GM18909 (cell line): ENCODE results near the gene RCE1.

ENCODE experiments used
- ATAC-seq: cut with Tn5 transposase; IDR thresholded peaks from one replicate; pipeline ENCODE4 v1.9.1; 2021; ENCODE audit warnings: mild to moderate bottlenecking; ENCODE audit not compliant: unreplicated experiment, poor library complexity

Gene RCE1

DNA sequence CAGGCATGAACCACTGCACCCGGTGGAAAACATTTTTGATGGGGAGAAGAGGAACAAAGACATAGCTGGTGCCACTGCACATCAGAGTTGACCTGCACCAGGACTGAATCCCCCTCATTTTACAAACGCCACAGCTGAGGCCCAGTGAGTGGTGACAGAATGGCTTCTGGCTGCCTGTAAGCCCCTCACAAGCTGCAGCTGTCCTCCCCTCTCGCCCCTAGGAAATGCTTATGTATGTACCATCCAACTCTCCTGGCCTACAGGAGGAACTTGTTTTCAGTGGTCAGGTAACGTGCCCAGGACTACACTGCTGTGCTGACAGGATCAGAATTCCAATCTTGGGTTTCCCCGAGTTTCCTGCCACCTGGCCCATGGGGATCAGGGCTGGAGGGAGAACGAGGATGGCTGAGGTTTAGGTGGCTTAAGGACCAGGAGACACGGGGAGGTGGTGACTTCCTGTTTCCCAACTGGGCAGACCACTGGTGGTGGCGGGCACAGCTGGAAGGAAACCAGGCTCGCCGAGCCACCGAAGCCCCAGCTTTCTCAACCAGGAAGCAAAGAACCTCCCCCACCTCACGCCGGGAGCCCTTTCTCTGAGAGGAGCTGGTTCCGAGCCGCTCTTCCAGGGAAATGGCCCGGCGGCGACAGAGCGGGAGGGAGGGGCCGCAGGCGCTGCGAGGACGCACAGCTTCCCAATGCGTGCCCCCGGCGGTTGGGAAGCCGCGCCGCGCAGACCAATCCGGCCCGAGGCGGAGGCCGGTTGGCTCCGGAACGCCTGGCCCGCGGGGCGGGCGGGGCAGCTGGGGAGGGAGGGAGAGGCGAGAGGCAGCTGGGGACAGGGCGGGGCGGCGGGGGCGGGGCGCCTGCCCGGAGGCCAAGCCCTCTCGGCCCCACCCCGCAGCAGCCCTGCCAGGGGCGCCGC, 12.6 kb downstream of the RCE1 start:
- ATAC-seq, result peak; percentile 72

DNA sequence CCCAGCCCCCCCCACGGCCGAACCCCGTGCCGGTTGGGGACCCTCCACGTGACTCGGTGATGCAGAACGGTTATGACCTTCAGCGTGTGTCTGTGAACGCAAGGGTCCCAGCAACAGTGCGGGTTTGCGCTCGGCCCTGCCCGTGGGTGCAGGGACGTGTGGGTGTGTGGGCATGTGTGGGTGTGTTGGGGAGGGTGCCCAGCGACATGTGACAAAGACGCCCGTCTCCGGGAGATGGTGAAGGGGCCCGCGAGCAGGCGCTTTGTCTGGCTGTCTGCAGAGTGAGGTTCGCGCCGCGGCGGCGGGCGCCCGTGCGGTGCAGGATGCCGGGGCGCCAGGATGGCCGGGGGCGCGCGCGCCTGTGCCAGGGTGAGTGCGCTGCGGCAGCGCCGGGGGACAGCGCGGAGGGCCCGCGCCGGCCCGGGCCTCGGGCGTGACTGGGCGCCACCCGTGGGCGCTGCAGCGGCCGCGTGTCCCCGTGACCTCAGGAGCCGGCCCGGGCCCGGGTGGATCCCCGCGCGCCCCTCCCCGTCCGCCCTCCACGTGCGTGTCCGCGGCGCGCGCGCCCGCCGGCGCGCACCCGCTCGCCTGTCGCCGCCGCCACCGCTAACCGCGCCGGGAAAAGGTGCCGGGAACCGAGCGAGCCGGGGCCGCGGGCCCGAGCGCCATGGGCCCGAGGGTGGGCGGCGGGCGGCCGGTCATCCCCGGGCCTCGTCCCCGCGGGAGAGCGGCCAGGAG, 13.4 kb downstream of the RCE1 start, which contains the start of gene LRFN4:
LRFN4 (plus strand) TSS at position 569 of the 738 bp plus-strand sequence. CDS start 681 bp downstream, outside the sequence.
- ATAC-seq, result peak; percentile 44

DNA sequence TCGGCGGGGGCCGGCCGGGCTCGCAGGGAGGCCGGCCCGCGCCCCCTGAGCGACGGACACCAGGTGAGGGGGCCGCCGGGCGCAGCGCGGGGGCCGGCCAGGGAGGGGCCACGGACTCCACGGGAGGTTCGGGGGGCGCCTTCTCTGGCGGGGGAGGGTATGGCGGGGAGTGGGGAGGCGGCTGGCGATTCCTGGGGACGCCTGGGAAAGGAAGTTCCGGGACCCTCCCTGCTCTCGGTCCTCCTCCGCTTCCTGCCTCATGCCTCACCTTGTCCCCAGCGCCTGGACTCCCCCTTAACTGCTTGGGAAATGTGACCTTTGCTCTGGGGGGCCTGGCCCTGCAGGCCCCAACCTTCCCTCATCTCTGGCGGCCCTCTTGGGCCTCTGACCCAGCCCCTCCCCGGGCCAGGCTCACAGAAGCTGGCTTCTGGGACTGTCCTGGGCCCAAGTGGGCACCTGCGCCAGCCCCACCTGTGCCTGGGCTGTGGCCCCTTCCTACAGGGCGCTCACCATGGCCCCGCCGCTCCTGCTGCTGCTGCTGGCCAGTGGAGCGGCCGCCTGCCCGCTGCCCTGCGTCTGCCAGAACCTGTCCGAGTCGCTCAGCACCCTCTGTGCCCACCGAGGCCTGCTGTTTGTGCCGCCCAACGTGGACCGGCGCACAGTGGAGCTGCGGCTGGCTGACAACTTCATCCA, 14.1 kb downstream of the RCE1 start:
- no peak for ATAC-seq

DNA sequence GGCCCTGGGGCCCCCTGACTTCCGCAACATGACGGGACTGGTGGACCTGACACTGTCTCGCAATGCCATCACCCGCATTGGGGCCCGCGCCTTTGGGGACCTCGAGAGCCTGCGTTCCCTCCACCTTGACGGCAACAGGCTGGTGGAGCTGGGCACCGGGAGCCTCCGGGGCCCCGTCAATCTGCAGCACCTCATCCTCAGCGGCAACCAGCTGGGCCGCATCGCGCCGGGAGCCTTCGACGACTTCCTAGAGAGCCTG, 14.6 kb downstream of the RCE1 start:
- no peak for ATAC-seq

DNA sequence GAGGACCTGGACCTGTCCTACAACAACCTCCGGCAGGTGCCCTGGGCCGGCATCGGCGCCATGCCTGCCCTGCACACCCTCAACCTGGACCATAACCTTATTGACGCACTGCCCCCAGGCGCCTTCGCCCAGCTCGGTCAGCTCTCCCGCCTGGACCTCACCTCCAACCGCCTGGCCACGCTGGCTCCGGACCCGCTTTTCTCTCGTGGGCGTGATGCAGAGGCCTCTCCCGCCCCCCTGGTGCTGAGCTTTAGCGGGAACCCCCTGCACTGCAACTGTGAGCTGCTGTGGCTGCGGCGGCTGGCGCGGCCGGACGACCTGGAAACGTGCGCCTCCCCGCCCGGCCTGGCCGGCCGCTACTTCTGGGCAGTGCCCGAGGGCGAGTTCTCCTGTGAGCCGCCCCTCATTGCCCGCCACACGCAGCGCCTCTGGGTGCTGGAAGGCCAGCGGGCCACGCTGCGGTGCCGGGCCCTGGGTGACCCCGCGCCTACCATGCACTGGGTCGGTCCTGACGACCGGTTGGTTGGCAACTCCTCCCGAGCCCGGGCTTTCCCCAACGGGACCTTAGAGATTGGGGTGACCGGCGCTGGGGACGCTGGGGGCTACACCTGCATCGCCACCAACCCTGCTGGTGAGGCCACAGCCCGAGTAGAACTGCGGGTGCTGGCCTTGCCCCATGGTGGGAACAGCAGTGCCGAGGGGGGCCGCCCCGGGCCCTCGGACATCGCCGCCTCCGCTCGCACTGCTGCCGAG, 15.1 kb downstream of the RCE1 start:
- ATAC-seq, result no peak

DNA sequence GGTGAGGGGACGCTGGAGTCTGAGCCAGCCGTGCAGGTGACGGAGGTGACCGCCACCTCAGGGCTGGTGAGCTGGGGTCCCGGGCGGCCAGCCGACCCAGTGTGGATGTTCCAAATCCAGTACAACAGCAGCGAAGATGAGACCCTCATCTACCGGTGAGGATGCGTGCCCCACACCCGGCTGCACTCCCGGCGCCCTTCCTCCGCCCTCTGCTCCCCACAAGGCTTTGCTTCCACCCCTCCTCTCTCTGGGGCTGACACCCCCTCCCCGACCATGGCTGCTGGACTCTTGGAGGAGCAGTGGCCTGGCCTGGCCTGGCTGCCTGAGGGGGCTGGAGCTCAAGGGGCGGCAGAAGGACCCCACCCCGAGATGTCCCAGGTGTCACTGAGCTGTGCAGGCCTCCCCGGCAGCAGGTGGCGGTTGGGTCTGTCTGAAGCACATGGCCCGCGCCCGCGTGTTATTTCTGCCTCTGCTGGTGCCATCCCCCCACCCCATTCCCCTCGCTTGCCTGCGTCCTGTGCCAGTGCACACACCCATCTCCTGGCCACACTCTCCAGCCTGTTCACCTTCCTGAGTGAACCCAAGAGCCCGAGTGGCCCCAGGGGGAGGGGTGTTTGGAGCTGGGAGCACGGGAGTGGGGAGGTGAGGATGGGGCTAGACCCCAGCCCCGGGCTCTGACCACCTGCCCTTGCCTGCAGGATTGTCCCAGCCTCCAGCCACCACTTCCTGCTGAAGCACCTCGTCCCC, 15.9 kb downstream of the RCE1 start:
- no peak for ATAC-seq

DNA sequence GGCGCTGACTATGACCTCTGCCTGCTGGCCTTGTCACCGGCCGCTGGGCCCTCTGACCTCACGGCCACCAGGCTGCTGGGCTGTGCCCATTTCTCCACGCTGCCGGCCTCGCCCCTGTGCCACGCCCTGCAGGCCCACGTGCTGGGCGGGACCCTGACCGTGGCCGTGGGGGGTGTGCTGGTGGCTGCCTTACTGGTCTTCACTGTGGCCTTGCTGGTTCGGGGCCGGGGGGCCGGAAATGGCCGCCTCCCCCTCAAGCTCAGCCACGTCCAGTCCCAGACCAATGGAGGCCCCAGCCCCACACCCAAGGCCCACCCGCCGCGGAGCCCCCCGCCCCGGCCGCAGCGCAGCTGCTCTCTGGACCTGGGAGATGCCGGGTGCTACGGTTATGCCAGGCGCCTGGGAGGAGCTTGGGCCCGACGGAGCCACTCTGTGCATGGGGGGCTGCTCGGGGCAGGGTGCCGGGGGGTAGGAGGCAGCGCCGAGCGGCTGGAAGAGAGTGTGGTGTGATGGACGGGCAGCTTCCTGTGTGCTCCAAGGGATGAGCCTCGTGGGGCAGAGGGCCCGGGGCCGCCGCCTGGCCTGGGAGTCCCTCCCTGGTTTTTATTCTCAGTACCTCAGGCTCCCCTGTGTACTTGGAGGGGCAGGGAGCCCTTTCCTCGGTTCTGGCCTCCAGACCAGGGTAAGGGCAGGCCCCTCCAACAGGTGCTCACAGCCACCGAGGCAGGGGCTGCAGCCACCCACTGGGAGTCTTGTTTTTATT, 16.6 kb downstream of the RCE1 start:
- ATAC-seq, result no peak

DNA sequence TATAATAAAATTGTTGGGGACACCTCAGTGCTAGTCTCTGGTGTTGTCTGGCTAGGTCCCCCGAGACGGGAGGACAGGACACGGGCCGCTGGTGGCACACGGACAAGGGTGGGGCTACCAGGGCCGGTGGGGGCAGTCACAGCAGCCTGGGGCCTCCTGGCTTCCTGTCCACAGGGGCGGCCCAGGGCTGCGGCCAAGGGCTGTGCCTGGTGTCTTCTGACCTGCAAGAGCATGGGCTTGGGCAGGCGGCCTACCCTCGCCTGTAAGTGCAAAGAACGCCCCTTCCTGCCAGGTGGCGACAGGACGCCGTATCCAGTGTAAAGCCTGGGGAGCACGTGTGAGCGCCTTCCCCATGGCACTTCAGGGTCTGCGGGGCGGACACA, 17.2 kb downstream of the RCE1 start:
- no peak for ATAC-seq

DNA sequence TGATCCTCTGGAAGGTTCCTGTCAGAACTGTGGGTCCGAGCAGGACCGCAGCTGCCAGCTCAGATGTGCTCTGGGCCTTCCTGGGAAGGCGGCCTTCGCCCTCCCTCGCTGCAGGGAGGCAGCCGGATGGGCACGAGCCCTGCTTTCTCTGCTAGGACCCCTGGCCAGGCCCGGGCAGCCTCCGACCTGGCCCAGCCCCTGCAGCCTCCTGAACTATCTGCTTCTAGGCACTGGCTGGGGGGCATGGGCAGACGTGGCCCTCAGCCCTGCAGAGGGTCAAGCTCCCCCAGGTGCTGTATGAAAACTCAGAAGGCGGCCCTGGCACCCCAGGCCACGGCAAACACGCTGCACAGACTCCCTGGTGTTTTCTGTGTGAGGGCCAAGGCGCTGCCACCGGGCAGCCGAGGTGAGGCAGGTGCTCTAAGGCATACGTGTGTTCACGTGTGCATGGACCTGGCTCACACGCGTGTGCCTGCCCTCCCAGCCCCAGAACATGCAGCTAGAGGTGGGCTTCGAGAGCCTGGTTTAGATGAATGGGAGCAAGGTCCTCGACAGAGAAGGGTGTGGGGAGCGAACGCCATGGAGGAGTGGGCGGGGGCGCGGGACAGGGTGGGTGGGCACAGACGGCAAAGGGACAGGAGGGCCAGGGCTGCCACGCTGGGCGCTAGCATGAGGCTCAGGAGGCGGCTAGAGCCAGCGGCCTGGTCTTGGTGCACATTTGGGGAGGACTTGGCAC, 18.0 kb downstream of the RCE1 start:
- no peak for ATAC-seq

DNA sequence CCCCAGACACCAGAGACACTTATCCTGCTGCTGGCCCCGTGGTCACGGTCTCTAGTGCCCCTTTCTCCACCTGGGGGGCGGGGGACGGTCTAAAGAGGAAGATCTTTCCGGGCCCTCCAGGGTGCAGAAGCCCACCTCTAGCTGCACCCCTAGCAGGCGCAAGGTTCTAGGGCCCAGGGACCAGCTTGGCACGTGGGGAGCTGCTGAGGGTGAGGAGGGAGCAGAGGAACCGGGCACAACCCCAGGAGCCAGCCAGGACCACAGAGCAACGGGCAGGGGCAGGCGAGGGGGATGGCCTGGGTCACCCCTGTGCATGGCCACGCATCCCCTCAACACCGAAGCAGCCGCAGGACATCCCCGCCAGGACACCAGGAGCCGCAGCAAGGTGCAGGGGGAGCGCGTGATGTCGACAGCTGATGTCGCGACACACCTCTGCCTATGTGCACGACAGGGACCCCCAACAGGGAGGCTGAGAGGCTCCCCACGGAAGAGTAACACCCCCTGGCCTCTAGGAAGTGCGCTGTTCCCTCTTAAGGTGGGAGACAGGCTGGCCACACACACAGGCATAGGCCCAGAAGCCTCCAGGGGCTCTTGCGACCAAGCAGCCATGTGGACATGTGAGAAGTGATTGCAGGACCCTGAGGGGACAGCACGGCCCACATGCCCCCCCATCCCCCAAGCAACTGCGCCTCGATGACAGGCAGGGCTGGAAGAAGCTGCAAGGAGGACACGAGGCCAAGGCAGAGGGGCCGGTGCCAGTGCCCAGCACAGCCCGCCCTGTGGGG, 18.7 kb downstream of the RCE1 start:
- no peak for ATAC-seq

DNA sequence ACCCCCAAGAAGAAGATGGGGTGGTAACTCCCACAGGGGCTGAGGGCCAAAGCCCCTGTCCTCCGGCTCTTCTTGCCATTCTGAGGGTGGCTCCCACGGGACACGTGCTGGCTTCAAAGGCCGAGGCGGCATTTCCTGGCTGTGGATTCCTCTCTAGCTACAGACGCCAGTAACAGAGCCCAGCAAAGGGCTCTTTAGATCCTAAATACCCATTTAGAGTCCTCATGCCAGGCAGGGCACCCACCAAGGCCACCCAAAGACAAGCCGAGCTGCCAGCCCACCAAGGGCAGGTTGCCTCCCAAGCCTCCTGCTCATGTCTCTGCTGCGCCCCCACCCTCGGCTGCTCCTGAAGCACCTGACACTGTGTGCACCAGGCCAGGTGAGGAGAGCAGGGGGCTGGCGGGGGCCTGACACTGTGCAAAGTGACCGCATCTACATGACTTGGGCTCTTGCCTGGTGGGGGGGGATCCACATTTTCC, 19.4 kb downstream of the RCE1 start:
- ATAC-seq, result no peak

DNA sequence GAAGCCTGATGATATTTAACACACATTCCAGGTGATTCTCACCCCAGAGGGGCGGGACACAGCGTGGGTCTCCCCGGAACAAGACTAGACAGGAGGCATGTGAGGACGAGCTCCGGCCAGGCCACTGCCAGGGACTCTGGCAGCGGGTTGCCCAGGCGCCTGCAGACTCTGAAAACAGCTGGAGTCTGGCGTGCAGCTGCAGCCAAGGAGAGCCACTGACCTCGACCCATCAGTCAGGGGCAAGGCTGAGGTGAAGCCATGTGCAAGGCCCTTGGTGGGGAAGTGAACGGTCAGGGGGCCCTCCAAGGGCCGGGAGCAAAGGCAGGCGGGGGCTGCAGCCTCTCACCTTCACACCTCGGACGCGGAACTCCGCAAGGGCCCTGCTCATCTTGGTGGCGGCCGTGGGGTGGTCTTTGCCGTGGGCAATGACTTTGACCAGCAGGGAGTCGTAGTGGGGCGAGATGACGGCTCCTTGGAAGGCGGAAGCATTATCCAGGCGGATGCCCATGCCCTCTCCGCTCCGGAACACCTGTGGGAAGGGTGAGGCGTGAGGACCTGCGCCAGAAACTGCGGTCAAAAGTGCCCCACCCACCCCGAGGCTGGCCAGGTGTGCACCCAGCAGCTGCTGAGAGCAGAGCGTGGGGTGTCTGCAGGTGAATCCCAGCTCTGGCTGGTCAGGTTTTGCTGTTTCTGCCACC, 20.3 kb downstream of the RCE1 start:
- no peak for ATAC-seq

DNA sequence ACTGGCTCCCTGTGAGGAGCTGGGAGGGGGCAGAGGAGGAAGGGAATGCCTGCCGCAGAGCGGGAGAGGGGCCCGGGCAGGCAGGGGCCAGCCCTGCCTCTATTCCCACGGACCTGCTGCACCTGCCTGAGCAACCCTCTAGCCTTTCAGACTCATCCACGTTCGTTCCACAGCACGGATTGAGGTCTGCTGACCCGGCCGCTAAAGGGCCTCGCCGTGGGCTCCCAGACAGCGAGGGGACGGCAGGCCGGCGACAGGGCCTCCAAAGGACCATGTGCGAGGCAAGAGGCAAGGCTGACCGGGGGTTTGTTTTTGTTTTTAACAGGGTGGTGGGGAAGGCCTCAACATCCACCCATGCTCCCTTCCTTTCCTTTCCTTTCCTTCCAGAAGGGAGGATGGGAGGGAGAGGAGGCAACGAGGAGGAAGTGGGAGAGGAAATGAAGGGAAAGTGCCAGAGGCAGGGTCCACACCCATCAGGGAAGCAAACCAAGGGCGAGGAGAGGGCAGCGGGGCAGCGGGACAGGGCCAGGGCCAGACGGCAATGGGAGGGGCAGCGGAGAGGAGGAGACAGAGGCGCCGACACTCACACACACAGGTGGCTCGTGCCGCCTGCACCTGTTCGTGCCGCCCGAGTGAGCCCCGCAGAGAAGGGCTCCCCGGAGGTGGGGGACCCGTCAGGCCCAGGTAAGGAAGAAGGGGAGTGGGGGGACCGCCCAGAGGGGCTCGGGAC, 21.1 kb downstream of the RCE1 start:
- no peak for ATAC-seq

DNA sequence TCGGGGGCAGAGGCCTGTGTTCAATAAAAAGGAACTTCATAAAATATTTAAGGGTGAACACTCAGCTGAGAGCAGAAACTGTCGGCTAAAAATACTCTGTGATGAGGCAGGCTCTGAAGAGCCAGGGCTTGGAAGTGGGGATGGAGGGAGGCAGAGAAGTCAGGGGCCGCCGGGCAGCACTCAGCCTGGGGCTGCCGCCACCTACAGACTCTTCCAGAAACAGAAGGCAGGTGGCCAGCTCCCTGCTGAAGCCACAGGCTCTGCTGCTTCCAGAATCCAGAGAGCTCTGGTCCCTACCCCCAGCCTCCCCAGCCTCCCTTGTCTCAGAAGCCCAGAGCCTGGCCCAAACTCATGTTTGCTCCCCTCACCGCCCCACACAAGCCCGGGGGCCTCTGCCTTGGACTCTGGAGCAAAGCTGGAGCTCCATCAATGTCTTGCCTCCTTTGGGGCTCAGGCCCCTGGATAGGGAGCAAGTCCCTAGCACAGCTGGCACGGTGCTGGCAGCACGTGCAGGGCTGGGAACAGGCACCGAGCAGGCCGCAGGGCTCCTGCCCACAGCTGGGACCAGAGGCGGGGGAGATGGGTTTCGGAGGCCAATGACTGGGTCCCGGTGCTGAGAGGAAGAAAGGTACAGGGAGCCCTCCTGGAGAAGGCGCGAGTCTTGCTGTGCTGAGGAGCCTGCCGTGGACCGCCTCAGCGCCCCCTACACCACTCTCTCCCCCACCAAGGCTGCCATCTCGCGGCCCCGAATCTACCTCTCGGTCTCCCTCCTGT, 21.9 kb downstream of the RCE1 start:
- no peak for ATAC-seq

DNA sequence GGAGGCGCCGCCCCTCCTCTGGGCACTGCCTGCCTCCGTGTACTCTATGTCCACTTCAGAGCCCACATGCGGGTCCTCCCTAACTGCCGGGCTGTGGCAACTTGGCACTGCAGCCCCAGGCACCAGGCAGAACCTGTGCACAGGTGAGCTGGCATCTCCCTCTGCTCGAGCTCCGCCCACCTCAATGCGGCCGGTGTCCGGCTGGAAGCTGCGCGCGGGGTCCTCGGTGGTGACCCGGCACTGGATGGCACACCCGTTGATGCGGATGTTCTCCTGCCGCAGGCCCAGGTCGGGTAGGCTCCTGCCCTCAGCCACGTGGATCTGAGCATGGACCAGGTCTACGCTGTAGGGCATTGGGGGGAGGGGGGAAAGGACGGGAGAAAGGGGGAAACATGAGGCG, 22.8 kb downstream of the RCE1 start:
- no peak for ATAC-seq
